Activated CD4-positive, alpha-beta T cell treated with anti-CD3 and anti-CD28 coated beads, Interleukin-2, amount 50 U/mL, for 1 hour (primary cell): ENCODE measurements around the gene PLXDC2.

ENCODE experiments used
- DNase-seq: peaks from one replicate; pipeline ENCODE4 v3.0.0-alpha.2; 2020

The PLXDC2 gene

GRCh38 chr10:20298417-20298816, 482.2 kb downstream of the PLXDC2 start:
- no peak for DNase-seq

GRCh38 chr10:20299034-20299736, 483.0 kb downstream of the PLXDC2 start:
- no peak for DNase-seq

GRCh38 chr10:20300735-20301134, 484.5 kb downstream of the PLXDC2 start:
- DNase-seq: no peak

GRCh38 chr10:20302033-20302432, 485.8 kb downstream of the PLXDC2 start:
- DNase-seq: no peak

GRCh38 chr10:20303453-20304152, 487.4 kb downstream of the PLXDC2 start:
- DNase-seq: no peak

- DNase-seq: no peak
These were observed 497.4 kb downstream of the PLXDC2 start for GRCh38 chr10:20313665-20314064.

GRCh38 chr10:20314431-20314830, 498.2 kb downstream of the PLXDC2 start:
- no peak for DNase-seq

GRCh38 chr10:20327954-20328353, 511.7 kb downstream of the PLXDC2 start:
- no peak for DNase-seq

- DNase-seq: no peak
These were observed 514.0 kb downstream of the PLXDC2 start for GRCh38 chr10:20330246-20330645.

- no peak for DNase-seq
These were observed 518.3 kb downstream of the PLXDC2 start for GRCh38 chr10:20334559-20334958.
